ENCODE measurements around the gene CNST. TPM values are rescaled to one million over a fixed set of nuclear protein-coding genes. Genes with fewer than 3 reads are reported as not detected.

Gene CNST
- total and polyA plus RNA-seq, 2 of the 13 experiments (the other 11 are each of a cell fraction or from before 2014, with no cell fraction given) = 6.3 to 12.4 TPM

- TF ChIP-seq SOX13 (IDR thresholded peaks at IDR 0.05) (no peak), SOX13 (CRISPR knock-in tag; conservative IDR thresholded peaks at IDR 0.05 in 1 of 2, IDR thresholded peaks at IDR 0.05 in 1 of 2) (no peak), SRSF1 (optimal IDR thresholded peaks at IDR 0.05; ENCODE audit: low read depth, low read length) (peak; percentile 31), EZH2 (conservative IDR thresholded peaks at IDR 0.05; ENCODE audit: low read depth, low read length) (no peak), MED13 (CRISPR knock-in tag; IDR thresholded peaks at IDR 0.05) (no peak), PATZ1 (CRISPR knock-in tag; IDR thresholded peaks at IDR 0.05) (no peak), RBM39 (IDR thresholded peaks at IDR 0.05; ENCODE audit: low read depth, low read length, poor library complexity, severe bottlenecking) (no peak), ZNF224 (CRISPR knock-in tag; IDR thresholded peaks at IDR 0.05) (no peak), KMT2B (CRISPR knock-in tag; IDR thresholded peaks at IDR 0.05) (no peak), TFDP1 (CRISPR knock-in tag; IDR thresholded peaks at IDR 0.05; ENCODE audit: borderline replicate concordance) (peak; percentile 28; the same call in 1 of the 2 replicates), ZNF337 (CRISPR knock-in tag; IDR thresholded peaks at IDR 0.05; ENCODE audit: borderline replicate concordance, low read depth) (no peak), ATF4 (CRISPR knock-in tag; IDR thresholded peaks at IDR 0.05) (0 out of 4 replicates have a peak, but pooled peaks of 1 of the 2 experiments have one; percentile 21), ZNF543 (CRISPR knock-in tag; IDR thresholded peaks at IDR 0.05) (peak; percentile 77; the same call in 1 of the 2 replicates), SRF (IDR thresholded peaks at IDR 0.05; ENCODE audit: low read depth, low read length) (no peak), PHB2 (IDR thresholded peaks at IDR 0.05; ENCODE audit: partially characterized antibody) (no peak)
Observed at GRCh38 chr1:246689409-246690008, 123.3 kb downstream of the CNST start (continued).

All from HepG2 (cell line).